Neural cell (in vitro differentiated cells): ENCODE measurements around the gene OR8A1.

Experiments used
- POLR2AphosphoS5 ChIP-seq: IDR thresholded peaks from 2 replicates; pipeline ENCODE4 v1.6.1; 2012
- TF ChIP-seq, protein P1 (sequence below): fragments of 450-650 bp; IDR thresholded peaks from 2 replicates; pipeline ENCODE4 v1.5.1; 2014; ENCODE audit warnings: antibody characterized with exemption, mild to moderate bottlenecking, moderate library complexity; ENCODE audit not compliant: poor library complexity, severe bottlenecking

DNA sequence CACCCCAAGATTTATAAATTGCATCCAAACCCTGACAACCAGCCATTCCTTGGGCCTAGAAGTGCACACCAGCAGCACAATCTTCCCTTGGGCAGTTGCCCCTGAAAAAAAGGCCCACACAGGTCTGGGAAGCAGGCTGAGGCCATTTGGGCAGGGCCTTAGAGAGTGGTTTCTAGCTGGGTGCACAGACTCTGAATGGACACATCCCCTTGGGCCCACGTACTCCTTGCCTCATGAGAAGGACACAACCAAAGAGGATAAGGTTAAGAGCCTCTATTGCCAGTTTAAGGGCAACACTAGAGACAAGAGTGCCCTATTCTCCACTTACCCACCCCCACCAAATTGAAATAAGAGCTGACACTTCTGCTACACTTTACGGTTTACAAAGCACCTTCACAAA, 40.5 kb downstream of the OR8A1 start:
- TF ChIP-seq, protein P1, sequence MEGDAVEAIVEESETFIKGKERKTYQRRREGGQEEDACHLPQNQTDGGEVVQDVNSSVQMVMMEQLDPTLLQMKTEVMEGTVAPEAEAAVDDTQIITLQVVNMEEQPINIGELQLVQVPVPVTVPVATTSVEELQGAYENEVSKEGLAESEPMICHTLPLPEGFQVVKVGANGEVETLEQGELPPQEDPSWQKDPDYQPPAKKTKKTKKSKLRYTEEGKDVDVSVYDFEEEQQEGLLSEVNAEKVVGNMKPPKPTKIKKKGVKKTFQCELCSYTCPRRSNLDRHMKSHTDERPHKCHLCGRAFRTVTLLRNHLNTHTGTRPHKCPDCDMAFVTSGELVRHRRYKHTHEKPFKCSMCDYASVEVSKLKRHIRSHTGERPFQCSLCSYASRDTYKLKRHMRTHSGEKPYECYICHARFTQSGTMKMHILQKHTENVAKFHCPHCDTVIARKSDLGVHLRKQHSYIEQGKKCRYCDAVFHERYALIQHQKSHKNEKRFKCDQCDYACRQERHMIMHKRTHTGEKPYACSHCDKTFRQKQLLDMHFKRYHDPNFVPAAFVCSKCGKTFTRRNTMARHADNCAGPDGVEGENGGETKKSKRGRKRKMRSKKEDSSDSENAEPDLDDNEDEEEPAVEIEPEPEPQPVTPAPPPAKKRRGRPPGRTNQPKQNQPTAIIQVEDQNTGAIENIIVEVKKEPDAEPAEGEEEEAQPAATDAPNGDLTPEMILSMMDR, result no peak
- no peak for TF ChIP-seq POLR2AphosphoS5
